Endodermal cell (in vitro differentiated cells): ENCODE measurements around the gene HIPK1. TPM values are rescaled to one million over a fixed set of nuclear protein-coding genes. Genes with fewer than 3 reads are reported as not detected.

ENCODE experiments used
- DNase-seq: peaks from one replicate; pipeline ENCODE4 v3.0.0-alpha.2; 2017
- H3K27ac ChIP-seq: 2 replicates; pipeline ENCODE4 v1.5.1; 2013; ENCODE audit warnings: mild to moderate bottlenecking, low read depth, low read length, moderate library complexity
- H3K27me3 ChIP-seq: 2 replicates; pipeline ENCODE4 v1.6.1; 2013; ENCODE audit warnings: mild to moderate bottlenecking, low read length, moderate library complexity; ENCODE audit not compliant: insufficient read depth, control insufficient read depth, poor library complexity, severe bottlenecking
- H3K36me3 ChIP-seq: 2 replicates; pipeline ENCODE4 v1.7.0; 2013; ENCODE audit warnings: mild to moderate bottlenecking, low read length, moderate library complexity; ENCODE audit not compliant: control insufficient read depth, insufficient read depth
- H3K4me1 ChIP-seq: one replicate; pipeline ENCODE4 v1.7.0; 2013; ENCODE audit warnings: low read length; ENCODE audit not compliant: control insufficient read depth, insufficient read depth
- H3K4me3 ChIP-seq: 2 replicates; pipeline ENCODE4 v1.5.1; 2013; ENCODE audit warnings: mild to moderate bottlenecking, low read length, moderate library complexity
- H3K9ac ChIP-seq: 2 replicates; pipeline ENCODE4 v1.6.1; 2013; ENCODE audit warnings: mild to moderate bottlenecking, low read length, moderate library complexity; ENCODE audit not compliant: poor library complexity, severe bottlenecking; ENCODE audit errors: extremely low read depth
- H3K9me3 ChIP-seq: 2 replicates; pipeline ENCODE4 v1.6.1; 2013; ENCODE audit warnings: mild to moderate bottlenecking, low read length, moderate library complexity; ENCODE audit not compliant: control insufficient read depth
- H3K27ac Mint-ChIP-seq: 2 replicates; pipeline ENCODE4 v1.8.0; 2020; ENCODE audit warnings: mixed read lengths
- H3K27me3 Mint-ChIP-seq: 2 replicates; pipeline ENCODE4 v1.8.0; 2021; ENCODE audit warnings: mild to moderate bottlenecking, mixed read lengths; ENCODE audit not compliant: insufficient read depth
- H3K36me3 Mint-ChIP-seq: 2 replicates; pipeline ENCODE4 v1.8.0; 2020; ENCODE audit warnings: low read depth, mixed read lengths
- H3K4me1 Mint-ChIP-seq: 2 replicates; pipeline ENCODE4 v1.8.0; 2020; ENCODE audit warnings: mixed read lengths
- H3K4me3 Mint-ChIP-seq: 2 replicates; pipeline ENCODE4 v1.8.0; 2020; ENCODE audit warnings: mild to moderate bottlenecking, moderate library complexity, mixed read lengths
- H3K9me3 Mint-ChIP-seq: 2 replicates; pipeline ENCODE4 v1.8.0; 2020; ENCODE audit warnings: mild to moderate bottlenecking, mixed read lengths
- CTCF ChIP-seq: fragments of 200-600 bp; sonication (generic); conservative IDR thresholded peaks from 2 replicates; pipeline ENCODE4 v1.5.0; 2021; ENCODE audit warnings: antibody characterized with exemption, mild to moderate bottlenecking
- WGBS, 2 experiments: methylation state at CpG; one replicate each; pipeline versions ENCODE4 v1.1.5 to v1.1.7; 2013; ENCODE audit warnings: missing lambda C conversion rate in 2 of 2, mixed read lengths in 1 of 2; ENCODE audit not compliant: insufficient coverage in 1 of 2, insufficient read length in 1 of 2; 5-methylcytosine and 5-hydroxymethylcytosine counted together
- total RNA-seq, 2 donors: library from RNA; stranded (reverse); fragmentation: NEBNext Ultra II Directional in 1 of 2; extraction: Animal tissue kit (Norgen Biotek cat#: 25700) in 1 of 2; gene quantifications; 2 replicates in 1 of 2; 3 replicates in 1 of 2; pipeline ENCODE4 v1.2.1, GENCODE V29; 2021

HIPK1 gene
- total RNA-seq, 2 donors from 2014 or later: 71.4 to 79.2 TPM

- H3K9me3 ChIP-seq: peaks cover 3% of the 10 kb centered on the region
- Mint-ChIP-seq H3K36me3 (peaks cover 17% of the 10 kb centered on the region), H3K27ac (no peak overlapping the region), H3K9me3 (peaks cover 2% of the 10 kb centered on the region), H3K4me3 (no peak overlapping the region), H3K4me1 (peaks cover 48% of the 10 kb centered on the region), H3K27me3 (no peaks in the 10 kb centered on the region)
- no peak overlapping the region for H3K27ac ChIP-seq
- TF ChIP-seq CTCF: no peak
- DNase-seq: no peak
- peaks cover 7% of the 10 kb centered on the region for H3K4me1 ChIP-seq
- peaks cover 17% of the 10 kb centered on the region for H3K36me3 ChIP-seq
- H3K4me3 ChIP-seq: no peak overlapping the region
- H3K9ac ChIP-seq: no peak overlapping the region
- no peaks in the 10 kb centered on the region for H3K27me3 ChIP-seq
- 88 to 100% methylated on average over 1 of the region's 1 CpG for WGBS, 2 experiments
Measured at GRCh38 chr1:113937146-113937545, 8.0 kb downstream of the HIPK1 start.

- Mint-ChIP-seq H3K4me3 (no peak overlapping the region), H3K9me3 (peaks cover 2% of the 10 kb centered on the region), H3K27me3 (no peaks in the 10 kb centered on the region), H3K4me1 (peaks cover 46% of the 10 kb centered on the region), H3K36me3 (peaks cover 22% of the 10 kb centered on the region), H3K27ac (peak overlapping the region; percentile 83)
- no peaks in the 10 kb centered on the region for H3K27me3 ChIP-seq
- peaks cover 3% of the 10 kb centered on the region for H3K9me3 ChIP-seq
- H3K4me1 ChIP-seq: peaks cover 7% of the 10 kb centered on the region
- WGBS, 2 experiments: 51 to 54% methylated on average over 5 of the region's 5 CpGs
- H3K27ac ChIP-seq: no peak overlapping the region
- DNase-seq: peak; percentile 56
- H3K9ac ChIP-seq: no peak overlapping the region
- TF ChIP-seq CTCF: no peak
- H3K4me3 ChIP-seq: no peak overlapping the region
- peaks cover 27% of the 10 kb centered on the region for H3K36me3 ChIP-seq
Measured at GRCh38 chr1:113938192-113938591, 9.1 kb downstream of the HIPK1 start.

- Mint-ChIP-seq H3K4me3 (no peak overlapping the region), H3K27me3 (no peaks in the 10 kb centered on the region), H3K4me1 (peaks cover 36% of the 10 kb centered on the region), H3K36me3 (peaks cover 33% of the 10 kb centered on the region), H3K9me3 (no peaks in the 10 kb centered on the region), H3K27ac (peak overlapping the region; percentile 15)
- no peaks in the 10 kb centered on the region for H3K9me3 ChIP-seq
- no peaks in the 10 kb centered on the region for H3K27me3 ChIP-seq
- no peak for DNase-seq
- peaks cover 35% of the 10 kb centered on the region for H3K36me3 ChIP-seq
- H3K4me1 ChIP-seq: peaks cover 7% of the 10 kb centered on the region
- TF ChIP-seq CTCF: no peak
- no peak overlapping the region for H3K27ac ChIP-seq
- 92 to 95% methylated on average over 13 to 16 of the region's 16 CpGs for WGBS, 2 experiments
- no peak overlapping the region for H3K4me3 ChIP-seq
- no peak overlapping the region for H3K9ac ChIP-seq
Measured at GRCh38 chr1:113940365-113941244, 11.5 kb downstream of the HIPK1 start.
